CD4-positive, alpha-beta T cell (primary cell): Measurements from ENCODE around the gene ZNF655. TPM values are rescaled to one million over a fixed set of nuclear protein-coding genes. Genes with fewer than 3 reads are reported as not detected.

Experiments
- ATAC-seq: fragments of 200-7000 bp; cut with Tn5 transposase; one replicate; pipeline ENCODE4 v1.10.0; 2022; ENCODE audit warnings: mild to moderate bottlenecking; ENCODE audit not compliant: poor library complexity
- CTCF ChIA-PET: fragments of 350-600 bp; sonication (Branson Sonifier 250); formaldehyde crosslinking; loops from one replicate; lab custom pipeline; 2021; ENCODE audit warnings: antibody characterized with exemption, inconsistent platforms; lab: Charles Lee
- POLR2A ChIA-PET: fragments of 350-600 bp; sonication (Branson Sonifier 250); formaldehyde crosslinking; loops from one replicate; lab custom pipeline; 2021; ENCODE audit warnings: antibody characterized with exemption, inconsistent platforms; lab: Charles Lee
- DNase-seq, 14 experiments: peaks; one replicate each; pipeline ENCODE4 v3.0.0-alpha.2; 2013 to 2020; ENCODE audit warnings: mixed read lengths in 2 of 14
- H3K27ac ChIP-seq, 2 donors: one replicate each; pipeline versions ENCODE4 v1.5.1 to v1.7.0; 2013; ENCODE audit warnings: low read length in 2 of 2, low read depth in 1 of 2, mild to moderate bottlenecking in 1 of 2
- H3K27me3 ChIP-seq, 2 experiments: 1 replicate in 1 of 2; 2 replicates in 1 of 2; pipeline versions ENCODE4 v1.6.1 to v1.7.0; 2013; ENCODE audit warnings: low read length in 2 of 2, control low read depth in 1 of 2, mild to moderate bottlenecking in 1 of 2, moderate library complexity in 1 of 2; ENCODE audit not compliant: insufficient read depth in 2 of 2, control insufficient read depth in 1 of 2
- H3K36me3 ChIP-seq: one replicate; pipeline ENCODE4 v1.6.1; 2013; ENCODE audit warnings: low read length, control low read depth; ENCODE audit not compliant: insufficient read depth
- H3K4me1 ChIP-seq: one replicate; pipeline ENCODE4 v1.6.1; 2013; ENCODE audit warnings: low read length, control low read depth; ENCODE audit not compliant: insufficient read depth
- H3K4me3 ChIP-seq: one replicate; pipeline ENCODE4 v1.5.1; 2013; ENCODE audit warnings: mild to moderate bottlenecking, low read length, moderate library complexity
- H3K9me3 ChIP-seq, 2 experiments: 1 replicate in 1 of 2; 2 replicates in 1 of 2; pipeline versions ENCODE4 v1.6.1 to v1.7.0; 2013; ENCODE audit warnings: low read length in 2 of 2, mild to moderate bottlenecking in 2 of 2, control low read depth in 1 of 2, moderate library complexity in 1 of 2; ENCODE audit not compliant: control insufficient read depth in 1 of 2, insufficient read depth in 1 of 2
- H3K27ac Mint-ChIP-seq: one replicate; pipeline ENCODE4 v1.8.0; 2020; ENCODE audit warnings: mixed read lengths
- H3K27me3 Mint-ChIP-seq: one replicate; pipeline ENCODE4 v1.8.0; 2021; ENCODE audit warnings: mixed read lengths
- H3K36me3 Mint-ChIP-seq: one replicate; pipeline ENCODE4 v1.8.0; 2021; ENCODE audit warnings: low read depth, mixed read lengths
- H3K4me1 Mint-ChIP-seq: one replicate; pipeline ENCODE4 v1.8.0; 2021; ENCODE audit warnings: low read depth, mixed read lengths
- H3K4me3 Mint-ChIP-seq: one replicate; pipeline ENCODE4 v1.8.0; 2020; ENCODE audit warnings: mild to moderate bottlenecking, mixed read lengths
- H3K9me3 Mint-ChIP-seq: one replicate; pipeline ENCODE4 v1.8.0; 2020; ENCODE audit warnings: mixed read lengths
- intact Hi-C, 2 experiments: fragments of 100-400 bp; cut with DNase I in 1 of 2; cut with micrococcal nuclease in 1 of 2; formaldehyde crosslinking; loops; one replicate each; pipeline versions ENCODE4 v1.15.1 to v1.9.0; 2023 to 2025; cut with DNase I, micrococcal nuclease
- total RNA-seq, 174 experiments: library from RNA in 2 of 174; stranded (reverse) in 2 of 174; gene quantifications; one replicate each; pipeline ENCODE4 v1.2.3 and lab custom pipeline; 2021 to 2026
- TF ChIP-seq, protein P1 (sequence below): fragments of 200-600 bp; IDR thresholded peaks from one replicate; pipeline ENCODE4 v1.8.0; 2022; ENCODE audit warnings: antibody characterized with exemption, mild to moderate bottlenecking

ZNF655 gene
- total RNA-seq, 2 experiments from 2014 or later: 145 to 146 TPM

DNA sequence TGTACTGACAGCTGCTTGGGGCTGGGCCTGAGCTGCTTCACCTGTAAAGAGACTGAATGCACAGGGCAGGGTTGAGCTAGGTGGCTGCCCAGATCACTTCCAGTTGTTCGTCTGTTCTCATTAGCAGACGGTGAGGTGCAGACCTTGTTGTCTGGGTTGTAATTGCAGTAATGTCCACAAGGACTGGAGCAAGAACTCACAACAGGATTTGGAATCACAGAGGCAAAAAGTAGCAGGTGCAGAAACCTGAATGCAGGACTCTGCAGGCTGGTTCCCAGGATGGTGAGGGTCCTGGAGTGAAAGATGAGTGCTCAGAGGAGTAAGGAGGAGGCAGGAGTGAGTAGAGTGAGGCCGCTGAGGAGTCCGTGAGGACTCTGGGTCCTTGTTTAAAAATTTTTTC is 67.5 kb downstream of the ZNF655 start:
- no peaks in the 10 kb centered on the region for H3K27me3 Mint-ChIP-seq
- no peaks in the 10 kb centered on the region for H3K9me3 Mint-ChIP-seq
- H3K4me3 ChIP-seq: no peak overlapping the region
- intact Hi-C loops: loop anchor here in 1 of 2 experiments (10.0 kb wide), 1 partner anchor 481 kb away; the partner anchor contains the start of gene SMURF1
- TF ChIP-seq, protein P1, sequence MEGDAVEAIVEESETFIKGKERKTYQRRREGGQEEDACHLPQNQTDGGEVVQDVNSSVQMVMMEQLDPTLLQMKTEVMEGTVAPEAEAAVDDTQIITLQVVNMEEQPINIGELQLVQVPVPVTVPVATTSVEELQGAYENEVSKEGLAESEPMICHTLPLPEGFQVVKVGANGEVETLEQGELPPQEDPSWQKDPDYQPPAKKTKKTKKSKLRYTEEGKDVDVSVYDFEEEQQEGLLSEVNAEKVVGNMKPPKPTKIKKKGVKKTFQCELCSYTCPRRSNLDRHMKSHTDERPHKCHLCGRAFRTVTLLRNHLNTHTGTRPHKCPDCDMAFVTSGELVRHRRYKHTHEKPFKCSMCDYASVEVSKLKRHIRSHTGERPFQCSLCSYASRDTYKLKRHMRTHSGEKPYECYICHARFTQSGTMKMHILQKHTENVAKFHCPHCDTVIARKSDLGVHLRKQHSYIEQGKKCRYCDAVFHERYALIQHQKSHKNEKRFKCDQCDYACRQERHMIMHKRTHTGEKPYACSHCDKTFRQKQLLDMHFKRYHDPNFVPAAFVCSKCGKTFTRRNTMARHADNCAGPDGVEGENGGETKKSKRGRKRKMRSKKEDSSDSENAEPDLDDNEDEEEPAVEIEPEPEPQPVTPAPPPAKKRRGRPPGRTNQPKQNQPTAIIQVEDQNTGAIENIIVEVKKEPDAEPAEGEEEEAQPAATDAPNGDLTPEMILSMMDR: no peak
- H3K36me3 Mint-ChIP-seq: peaks cover 96% of the 10 kb centered on the region
- ATAC-seq (no peak), DNase-seq (no peak)
- H3K36me3 ChIP-seq: peaks cover 86% of the 10 kb centered on the region
- peaks cover 39% of the 10 kb centered on the region for H3K4me1 ChIP-seq
- peak overlapping the region; percentile 92 for H3K27ac Mint-ChIP-seq
- peaks cover 49% of the 10 kb centered on the region for H3K4me1 Mint-ChIP-seq
- no peaks in the 10 kb centered on the region for H3K9me3 ChIP-seq
- H3K4me3 Mint-ChIP-seq: no peak overlapping the region
- ChIA-PET POLR2A (interaction anchor here (1.9 to 3.1 kb wide), 3 partner anchors 7 to 68 kb away, joined by 5 to 44 read pairs (median 21); partner anchors contain the start of genes ZNF655 and ZSCAN25), CTCF (no interaction called here)
- no peak overlapping the region for H3K27ac ChIP-seq
- H3K27me3 ChIP-seq: no peaks in the 10 kb centered on the region

Other genes with a start within 250 kb of the ZNF655 start
- gene ARPC1A, start 232.7 kb upstream of the ZNF655 start, total RNA-seq: 10 to 100 TPM; 25.3 to 30.4 TPM
- gene ARPC1B, start 183.9 kb upstream of the ZNF655 start, total RNA-seq: 10 to 100 TPM; 58.8 to 66.6 TPM
- 10 to 100 TPM; 35.0 to 38.0 TPM for gene PDAP1, start 150.0 kb upstream of the ZNF655 start, total RNA-seq
- gene BUD31, start 149.7 kb upstream of the ZNF655 start, total RNA-seq: 100 to 1,000 TPM; 147 to 153 TPM
- gene PTCD1, start 119.8 kb upstream of the ZNF655 start, total RNA-seq: 1 to 10 TPM; 4.8 to 5.3 TPM
- gene CPSF4, start 119.7 kb upstream of the ZNF655 start, total RNA-seq: 10 to 100 TPM; 28.1 to 31.7 TPM
- gene ATP5MF, start 92.5 kb upstream of the ZNF655 start, total RNA-seq: 10 to 100 TPM; 50.9 to 51.9 TPM
- 10 to 100 TPM; 11.5 to 13.5 TPM for gene ZNF789, start 85.8 kb upstream of the ZNF655 start, total RNA-seq
- 100 to 1,000 TPM; 215 to 223 TPM for gene ZNF394, start 58.4 kb upstream of the ZNF655 start, total RNA-seq
- gene ZKSCAN5, start 54.0 kb upstream of the ZNF655 start, total RNA-seq: 1 to 10 TPM; 3.8 to 4.4 TPM
- gene FAM200A, start 6.5 kb upstream of the ZNF655 start, total RNA-seq: 1 to 10 TPM; 1.5 to 1.8 TPM
- gene TMEM225B, start 39.6 kb downstream of the ZNF655 start, total RNA-seq: 1 to 10 TPM; 1.0 TPM
- 10 to 100 TPM; 41.5 to 44.2 TPM for gene ZSCAN25, start 58.3 kb downstream of the ZNF655 start, total RNA-seq
- not detected for gene CYP3A5, start 121.4 kb downstream of the ZNF655 start, total RNA-seq
- gene CYP3A7, start 176.6 kb downstream of the ZNF655 start, total RNA-seq: not detected
- gene CYP3A4, start 225.5 kb downstream of the ZNF655 start, total RNA-seq: not detected